Activated naive CD8-positive, alpha-beta T cell (primary cell): Measurements from ENCODE around the gene NUDT14.

ENCODE experiments used
- H3K27ac Mint-ChIP-seq: one replicate; pipeline ENCODE4 v1.8.0; 2021; ENCODE audit warnings: mixed read lengths
- H3K27me3 Mint-ChIP-seq: one replicate; pipeline ENCODE4 v1.8.0; 2021; ENCODE audit warnings: mixed read lengths
- H3K36me3 Mint-ChIP-seq: one replicate; pipeline ENCODE4 v1.8.0; 2021; ENCODE audit warnings: mixed read lengths
- H3K4me1 Mint-ChIP-seq: one replicate; pipeline ENCODE4 v1.8.0; 2021; ENCODE audit warnings: low read depth, mixed read lengths
- H3K4me3 Mint-ChIP-seq: one replicate; pipeline ENCODE4 v1.8.0; 2021; ENCODE audit warnings: mild to moderate bottlenecking, mixed read lengths
- H3K9me3 Mint-ChIP-seq: one replicate; pipeline ENCODE4 v1.8.0; 2021; ENCODE audit warnings: low read depth, mixed read lengths

Gene NUDT14

DNA sequence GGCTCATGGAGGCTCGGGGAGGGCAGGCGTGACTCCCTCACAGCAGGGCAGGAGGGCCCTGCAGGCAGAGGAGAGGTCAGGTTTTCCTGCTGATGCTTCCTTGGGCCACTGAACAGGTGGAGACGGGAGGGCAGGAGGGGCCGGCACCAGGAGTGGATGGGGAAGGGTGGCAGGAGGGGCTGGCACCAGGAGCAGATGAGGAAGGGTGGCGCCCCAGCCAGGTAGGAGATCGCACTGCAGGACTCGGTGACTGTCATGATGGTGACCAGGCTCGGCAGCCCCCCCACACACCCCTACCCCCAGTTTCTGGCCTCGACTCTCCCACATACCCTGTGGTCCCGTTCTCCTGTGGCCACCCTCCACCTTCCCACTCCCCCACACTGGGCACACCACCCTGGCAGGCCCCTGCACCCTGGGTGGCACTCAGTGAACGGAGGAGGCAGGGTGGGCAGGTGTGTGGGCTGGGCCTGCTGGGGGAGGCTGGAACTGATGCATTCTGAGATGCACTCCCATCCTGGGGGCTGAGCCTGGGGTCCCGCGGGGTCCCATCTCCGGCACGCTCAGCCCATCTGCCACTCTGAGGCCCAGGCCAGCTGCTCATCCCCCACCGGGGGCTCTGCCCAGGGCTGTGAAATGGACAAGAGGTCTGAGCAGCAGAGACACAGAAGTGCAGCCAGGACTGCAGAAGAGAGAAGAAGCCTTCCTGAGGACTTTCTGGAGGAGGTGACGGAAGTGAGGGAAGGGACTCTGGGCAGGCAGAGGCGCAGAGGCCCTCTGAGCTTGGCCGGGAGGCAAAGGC is 2.8 kb downstream of the NUDT14 start:
- Mint-ChIP-seq H3K9me3 (no peaks in the 10 kb centered on the region), H3K4me3 (peak overlapping the region; percentile 27), H3K27me3 (no peaks in the 10 kb centered on the region), H3K4me1 (peaks cover 16% of the 10 kb centered on the region), H3K27ac (no peak overlapping the region), H3K36me3 (no peaks in the 10 kb centered on the region)

DNA sequence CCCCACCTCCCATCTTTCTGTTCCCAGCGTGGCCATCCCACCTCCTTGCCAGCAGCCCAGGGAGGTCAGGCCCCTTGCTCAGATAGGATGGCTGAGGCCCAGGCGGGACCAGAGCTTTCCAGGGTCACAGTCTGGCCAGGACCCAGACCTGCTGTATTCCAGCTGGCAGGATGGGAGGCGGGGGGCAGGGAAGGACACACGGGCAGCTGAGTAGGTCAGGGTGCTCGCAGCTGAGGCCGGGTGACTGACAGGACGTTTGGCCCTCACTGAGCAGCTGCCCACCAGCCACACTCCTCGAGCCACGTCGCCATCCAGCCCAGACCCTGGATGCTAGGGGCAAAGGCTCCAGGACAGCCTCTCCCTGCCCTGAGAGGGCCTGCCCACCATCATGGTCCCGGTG is 4.0 kb downstream of the NUDT14 start:
- no peaks in the 10 kb centered on the region for H3K27me3 Mint-ChIP-seq
- H3K36me3 Mint-ChIP-seq = no peaks in the 10 kb centered on the region
- no peak overlapping the region for H3K4me3 Mint-ChIP-seq
- no peaks in the 10 kb centered on the region for H3K9me3 Mint-ChIP-seq
- no peak overlapping the region for H3K27ac Mint-ChIP-seq
- peaks cover 12% of the 10 kb centered on the region for H3K4me1 Mint-ChIP-seq

DNA sequence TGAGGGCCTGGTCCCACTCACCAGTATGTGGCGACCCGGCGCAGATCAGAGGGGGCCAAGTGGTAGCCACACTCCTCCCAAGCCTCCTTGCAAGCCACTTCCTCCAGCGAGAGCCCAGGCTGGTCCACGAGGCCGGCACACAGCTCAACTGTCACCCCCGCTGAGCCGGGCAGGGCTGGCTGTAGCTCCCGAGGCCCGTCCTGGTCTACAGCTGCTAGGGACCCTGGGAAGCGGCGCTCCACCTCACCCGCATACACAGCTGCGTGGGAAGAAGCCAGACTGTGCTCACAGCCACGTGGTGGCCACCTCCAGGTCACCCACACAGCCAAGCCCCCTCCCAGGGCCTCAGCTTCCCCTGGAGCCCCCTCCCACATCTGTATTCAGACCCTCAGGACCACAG is 4.6 kb downstream of the NUDT14 start:
- H3K4me1 Mint-ChIP-seq = peaks cover 11% of the 10 kb centered on the region
- no peak overlapping the region for H3K4me3 Mint-ChIP-seq
- no peaks in the 10 kb centered on the region for H3K27me3 Mint-ChIP-seq
- no peaks in the 10 kb centered on the region for H3K36me3 Mint-ChIP-seq
- H3K9me3 Mint-ChIP-seq = no peaks in the 10 kb centered on the region
- H3K27ac Mint-ChIP-seq = no peak overlapping the region

DNA sequence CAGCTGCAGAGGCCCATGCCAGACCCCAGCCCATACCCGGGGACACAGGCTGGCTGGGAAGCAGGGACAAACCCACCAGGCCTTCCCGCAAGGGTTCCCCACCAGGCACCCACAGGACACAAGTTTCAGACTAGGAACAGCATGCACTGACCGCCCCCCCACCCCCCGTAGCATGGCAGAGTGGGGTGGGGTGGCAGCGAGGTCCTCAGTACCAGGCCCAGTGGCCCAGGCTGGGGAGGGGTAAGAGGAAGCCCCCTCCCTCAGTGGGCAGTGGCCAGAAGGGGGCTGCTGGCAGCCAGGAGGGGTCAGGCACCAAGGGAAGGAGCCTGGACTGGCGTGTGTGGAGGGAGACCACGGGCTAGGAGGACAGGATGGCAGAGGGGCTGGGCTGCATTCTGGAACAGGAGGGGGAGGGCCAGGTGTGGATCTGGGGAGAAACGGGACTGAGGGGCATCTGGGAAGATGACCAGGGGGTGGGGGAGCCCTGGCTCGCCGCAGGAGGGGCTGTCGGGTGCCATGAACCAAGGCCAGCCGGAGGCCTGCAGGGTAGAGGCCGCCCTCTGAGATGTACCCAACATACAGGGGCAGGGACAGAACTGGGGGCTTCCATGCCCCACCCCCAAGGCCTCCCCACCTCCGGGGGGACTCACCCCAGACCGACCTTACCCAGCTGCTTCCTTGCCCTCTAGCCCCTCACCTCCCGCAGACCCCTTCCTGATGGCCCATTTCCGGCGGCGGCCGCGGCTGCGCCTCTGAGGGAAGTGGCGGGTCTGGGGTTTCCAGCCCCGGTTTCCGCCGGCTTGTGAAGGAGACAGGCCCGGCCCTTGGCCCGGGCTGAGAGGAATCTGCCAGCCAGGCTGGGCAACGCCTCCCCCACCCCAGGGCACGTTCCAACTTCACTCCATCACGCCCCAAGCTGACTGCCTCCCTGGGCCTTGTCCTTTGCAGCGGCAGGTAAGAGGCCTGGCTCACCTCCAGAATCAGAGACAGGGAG is 6.9 kb downstream of the NUDT14 start:
- Mint-ChIP-seq H3K36me3 (no peaks in the 10 kb centered on the region), H3K4me3 (peak overlapping the region; percentile 13), H3K4me1 (peaks cover 11% of the 10 kb centered on the region), H3K9me3 (no peaks in the 10 kb centered on the region), H3K27me3 (no peaks in the 10 kb centered on the region), H3K27ac (no peak overlapping the region)

DNA sequence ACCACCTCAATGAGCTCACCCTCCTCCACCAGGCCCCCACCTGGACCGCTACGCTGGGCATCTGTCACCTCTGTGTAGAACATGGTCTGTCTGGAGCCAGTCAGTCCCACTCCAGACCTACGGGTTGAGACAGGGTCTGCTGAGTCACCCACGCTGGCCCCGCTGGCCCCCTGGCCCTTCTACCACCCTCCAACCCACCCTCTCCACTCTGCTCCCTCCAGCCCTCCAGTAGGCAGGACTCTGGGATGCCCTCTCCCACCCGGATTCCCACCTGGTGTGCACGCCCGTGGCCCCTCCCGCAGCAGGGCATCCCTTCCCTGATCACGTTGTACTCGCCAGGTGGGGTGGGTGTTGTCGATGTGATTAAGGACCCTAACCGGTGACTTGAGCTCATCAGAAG is 8.0 kb downstream of the NUDT14 start:
- no peaks in the 10 kb centered on the region for H3K9me3 Mint-ChIP-seq
- H3K36me3 Mint-ChIP-seq = no peaks in the 10 kb centered on the region
- peaks cover 11% of the 10 kb centered on the region for H3K4me1 Mint-ChIP-seq
- H3K27me3 Mint-ChIP-seq = no peaks in the 10 kb centered on the region
- H3K27ac Mint-ChIP-seq = no peak overlapping the region
- H3K4me3 Mint-ChIP-seq = no peak overlapping the region

DNA sequence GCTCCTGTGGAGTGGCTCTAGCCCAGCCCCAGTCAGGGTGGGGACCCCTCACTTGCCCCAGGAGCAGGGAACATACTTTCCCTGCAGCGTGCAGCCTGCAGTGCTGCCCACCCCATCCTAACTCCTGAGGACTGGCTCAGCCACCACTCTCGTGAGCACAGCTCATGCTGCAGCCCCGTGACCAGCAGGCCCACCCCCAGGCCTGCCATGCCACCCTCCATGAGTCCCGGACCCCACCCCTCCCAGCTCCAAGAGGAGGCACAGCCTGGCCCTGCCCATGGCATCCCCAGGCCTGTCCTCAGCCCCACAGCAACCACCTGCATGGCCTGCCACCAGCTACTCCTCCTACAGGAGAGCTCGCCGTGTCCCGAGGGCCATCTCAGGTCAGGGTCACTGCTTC is 8.6 kb downstream of the NUDT14 start:
- no peaks in the 10 kb centered on the region for H3K27me3 Mint-ChIP-seq
- no peaks in the 10 kb centered on the region for H3K9me3 Mint-ChIP-seq
- H3K4me1 Mint-ChIP-seq = peaks cover 11% of the 10 kb centered on the region
- no peak overlapping the region for H3K4me3 Mint-ChIP-seq
- no peak overlapping the region for H3K27ac Mint-ChIP-seq
- H3K36me3 Mint-ChIP-seq = no peaks in the 10 kb centered on the region

DNA sequence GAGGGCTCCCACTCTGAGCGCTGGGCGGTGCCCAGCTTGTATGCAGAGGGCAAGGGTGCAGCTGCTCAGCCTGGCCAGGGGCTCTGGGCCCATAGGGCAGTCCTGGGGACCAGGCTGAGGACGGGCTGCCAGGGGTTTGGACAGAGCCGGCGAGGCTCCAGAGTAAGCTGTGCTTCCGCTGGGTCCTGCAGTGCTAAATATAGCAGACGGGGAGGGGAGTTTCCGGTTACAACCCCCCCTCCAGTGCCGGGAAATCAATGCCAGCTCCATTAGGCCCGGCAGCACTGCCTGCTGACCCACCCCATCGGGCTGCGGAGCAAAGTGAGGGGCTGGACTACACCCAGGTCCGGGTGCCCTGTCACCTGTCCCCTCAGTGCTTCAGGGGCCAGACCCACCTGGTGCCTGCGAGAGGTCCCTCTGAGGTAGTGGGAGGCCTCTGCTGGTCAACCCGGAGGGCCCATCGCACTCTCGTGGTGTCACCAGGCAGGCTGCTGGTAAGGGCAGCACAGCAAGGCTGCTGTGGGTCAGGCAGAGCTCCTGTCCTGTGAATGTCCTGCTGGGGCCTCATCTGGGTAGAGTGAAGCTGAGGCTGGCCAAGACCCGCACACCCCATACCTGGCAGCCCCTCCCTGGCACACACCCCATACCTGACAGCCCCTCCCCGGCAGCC is 10.0 kb downstream of the NUDT14 start:
- Mint-ChIP-seq H3K4me1 (peaks cover 14% of the 10 kb centered on the region), H3K9me3 (no peaks in the 10 kb centered on the region), H3K4me3 (no peak overlapping the region), H3K27ac (no peak overlapping the region), H3K27me3 (peaks cover 1% of the 10 kb centered on the region), H3K36me3 (no peaks in the 10 kb centered on the region)

DNA sequence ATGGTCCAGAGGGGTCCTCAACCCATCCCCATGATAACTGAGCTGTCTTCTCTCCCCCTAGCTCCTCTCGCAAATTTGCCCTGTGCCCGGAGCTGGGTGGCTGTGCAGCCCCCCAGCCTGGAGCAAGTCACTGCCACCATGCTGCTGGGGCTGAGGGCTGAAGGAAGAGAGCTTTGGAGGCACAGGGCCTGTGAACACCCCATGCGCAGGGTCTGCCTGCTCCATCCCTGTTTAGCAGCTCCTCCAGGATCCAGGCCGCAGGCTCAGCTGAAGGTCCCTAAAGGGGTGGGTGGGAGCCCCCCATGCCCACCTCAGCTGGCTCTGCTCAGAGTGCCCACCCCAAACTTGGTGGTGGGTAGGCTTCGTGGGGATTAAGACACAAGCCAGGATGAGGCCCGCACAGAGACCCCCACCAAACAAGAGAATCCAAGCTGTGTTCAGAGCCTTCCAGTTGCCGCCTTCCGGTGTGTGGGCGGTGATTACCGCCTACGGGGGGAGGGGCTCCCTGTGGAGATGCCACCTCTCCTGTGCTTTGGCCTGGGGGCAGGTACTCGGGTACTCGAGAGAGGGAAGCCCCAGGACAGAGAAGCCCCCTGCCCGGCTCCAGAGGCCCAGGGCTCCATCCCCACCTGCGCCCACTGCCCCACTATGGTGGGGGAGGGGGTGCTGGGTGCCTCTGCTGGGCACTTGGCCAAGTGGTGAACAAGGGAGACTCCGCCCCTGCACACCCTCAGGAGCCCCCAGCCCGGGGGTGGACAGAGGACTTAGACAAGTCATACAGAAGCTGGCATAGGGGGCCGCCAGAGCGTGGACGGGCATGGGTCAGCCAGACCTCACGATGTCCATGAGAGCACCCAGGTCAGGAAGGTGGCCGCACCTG is 11.1 kb downstream of the NUDT14 start:
- H3K36me3 Mint-ChIP-seq = no peaks in the 10 kb centered on the region
- peaks cover 1% of the 10 kb centered on the region for H3K27me3 Mint-ChIP-seq
- peak overlapping the region; percentile 78 for H3K4me3 Mint-ChIP-seq
- H3K9me3 Mint-ChIP-seq = no peaks in the 10 kb centered on the region
- no peak overlapping the region for H3K27ac Mint-ChIP-seq
- peaks cover 14% of the 10 kb centered on the region for H3K4me1 Mint-ChIP-seq

DNA sequence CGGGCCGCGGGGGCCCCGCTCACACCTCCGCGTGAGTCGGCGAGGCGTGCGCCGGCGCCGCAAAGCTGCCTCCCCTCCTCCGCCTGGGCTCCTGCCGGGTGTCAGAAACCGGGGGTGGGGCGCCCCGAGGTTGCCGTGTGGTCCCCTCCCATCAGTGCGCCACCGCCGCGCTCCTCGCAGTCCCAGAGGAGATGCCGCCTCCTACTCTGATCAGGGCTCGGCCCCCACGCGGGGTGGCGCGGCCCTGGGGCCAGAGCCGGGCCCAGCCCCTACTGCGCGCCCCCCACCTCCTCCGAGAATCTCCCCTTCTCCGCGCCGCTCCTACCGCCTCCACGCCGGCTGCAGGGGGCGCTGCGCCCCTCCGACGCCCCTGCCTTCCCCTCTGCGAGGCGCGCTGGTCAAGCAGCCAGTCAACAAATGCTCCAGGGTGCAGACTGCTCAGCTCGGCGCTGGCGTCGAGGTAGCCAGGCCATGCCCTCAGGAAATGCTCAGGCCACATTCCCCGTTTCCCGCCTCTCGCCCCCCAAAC is 12.1 kb downstream of the NUDT14 start:
- peaks cover 1% of the 10 kb centered on the region for H3K27me3 Mint-ChIP-seq
- no peak overlapping the region for H3K27ac Mint-ChIP-seq

DNA sequence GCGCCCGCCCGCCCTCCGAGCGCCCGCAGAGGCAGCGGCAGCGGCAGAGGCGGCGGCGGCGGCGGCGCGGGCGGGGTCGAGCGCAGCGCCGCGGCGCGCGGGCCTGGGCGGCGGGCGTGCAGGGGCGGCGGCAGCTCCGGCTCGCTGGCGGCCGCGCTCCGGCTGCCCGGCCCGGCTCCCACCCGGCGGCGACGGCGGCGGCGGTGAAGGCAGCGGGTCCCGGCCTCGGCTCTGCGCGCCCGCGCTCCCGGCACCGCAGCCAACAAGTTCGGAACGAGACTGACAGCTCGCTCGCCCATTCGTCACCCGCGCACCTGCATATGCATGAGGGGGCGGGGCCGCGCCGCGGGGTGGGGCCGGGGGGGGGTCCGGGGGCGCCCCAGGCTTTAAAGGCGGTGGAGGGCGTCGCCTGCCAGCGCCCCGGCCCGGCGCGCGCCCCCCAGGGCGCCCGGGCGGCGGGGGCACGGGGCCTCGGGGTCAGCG is 12.6 kb downstream of the NUDT14 start, which contains the start of gene JAG2:
JAG2 (minus strand) TSS at position 281 of the 483 bp plus-strand sequence. CDS start 356 bp downstream, outside the sequence.
- peaks cover 8% of the 10 kb centered on the region for H3K4me1 Mint-ChIP-seq
- no peaks in the 10 kb centered on the region for H3K9me3 Mint-ChIP-seq
- peak within 1 kb of the TSS; percentile 78 for H3K4me3 Mint-ChIP-seq
- H3K36me3 Mint-ChIP-seq = no peaks in the 10 kb centered on the region
- peaks cover 1% of the 10 kb centered on the region for H3K27me3 Mint-ChIP-seq
- H3K27ac Mint-ChIP-seq = no peak within 1 kb of the TSS

More for the DNA sequence above, 12.1 kb downstream of the NUDT14 start:
- Mint-ChIP-seq H3K9me3 (no peaks in the 10 kb centered on the region), H3K4me1 (peaks cover 8% of the 10 kb centered on the region), H3K4me3 (peak overlapping the region; percentile 69), H3K36me3 (no peaks in the 10 kb centered on the region)

DNA sequence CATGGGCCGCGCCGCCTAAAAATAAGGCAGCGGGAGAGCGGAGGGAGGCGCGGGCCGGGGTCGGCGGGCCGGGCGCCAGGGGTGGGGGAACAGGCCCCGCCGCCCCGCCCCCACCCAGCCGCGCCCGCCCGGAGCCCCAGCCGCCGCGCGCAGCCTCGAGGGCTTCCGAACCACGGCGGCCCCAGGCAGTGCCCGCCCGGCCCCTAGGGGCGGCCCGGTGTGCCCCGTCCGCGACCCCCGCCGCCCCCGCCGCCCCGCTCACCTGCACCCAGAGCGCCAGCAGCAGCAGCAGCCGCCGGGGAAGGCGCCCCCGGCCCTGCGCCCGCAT is 13.1 kb downstream of the NUDT14 start:
- Mint-ChIP-seq H3K9me3 (no peaks in the 10 kb centered on the region), H3K4me1 (peaks cover 8% of the 10 kb centered on the region), H3K4me3 (peak overlapping the region; percentile 66), H3K27ac (no peak overlapping the region), H3K36me3 (no peaks in the 10 kb centered on the region), H3K27me3 (peaks cover 1% of the 10 kb centered on the region)

DNA sequence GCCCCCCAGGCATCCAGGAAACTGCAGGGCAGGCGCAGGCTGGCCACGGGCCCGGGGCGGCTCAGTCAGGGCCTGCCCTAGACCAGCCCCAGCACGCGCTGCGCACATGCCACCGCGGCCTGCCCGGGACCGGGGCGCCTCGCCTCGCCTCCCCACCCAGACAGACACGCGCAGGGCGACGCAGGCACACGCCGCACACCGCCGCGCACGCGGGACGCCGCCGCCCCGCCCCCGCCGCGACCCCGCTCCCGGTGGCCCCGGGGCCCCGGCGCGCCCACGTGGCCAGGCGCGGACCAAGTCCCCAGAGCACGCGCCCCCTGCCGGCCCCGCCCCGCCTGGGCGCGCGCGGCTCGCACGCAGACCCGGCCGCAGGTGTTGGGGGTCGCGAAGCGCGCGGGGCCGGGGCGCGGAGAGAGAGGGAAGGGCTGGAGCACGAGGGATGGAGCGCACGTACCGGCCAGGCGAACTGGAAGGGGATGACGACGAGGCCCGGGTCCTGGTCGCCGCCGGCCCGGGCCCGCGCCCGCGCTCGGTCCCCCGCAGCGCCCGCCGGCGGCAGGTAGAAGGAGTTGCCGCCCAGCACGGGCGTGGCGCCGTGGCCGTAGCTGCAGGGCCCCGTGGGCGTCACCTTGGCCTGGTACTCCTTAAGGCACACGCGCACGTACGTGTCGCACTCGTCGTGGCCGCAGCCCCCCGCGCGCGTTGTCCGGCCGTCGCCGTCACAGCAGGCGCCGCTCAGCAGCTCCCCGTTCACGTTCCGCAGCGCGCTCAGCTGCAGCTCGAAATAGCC is 13.6 kb downstream of the NUDT14 start:
- H3K27ac Mint-ChIP-seq = no peak overlapping the region
- peaks cover 8% of the 10 kb centered on the region for H3K4me1 Mint-ChIP-seq
- H3K27me3 Mint-ChIP-seq = peaks cover 1% of the 10 kb centered on the region
- H3K36me3 Mint-ChIP-seq = no peaks in the 10 kb centered on the region
- H3K4me3 Mint-ChIP-seq = peak overlapping the region; percentile 66
- H3K9me3 Mint-ChIP-seq = no peaks in the 10 kb centered on the region

DNA sequence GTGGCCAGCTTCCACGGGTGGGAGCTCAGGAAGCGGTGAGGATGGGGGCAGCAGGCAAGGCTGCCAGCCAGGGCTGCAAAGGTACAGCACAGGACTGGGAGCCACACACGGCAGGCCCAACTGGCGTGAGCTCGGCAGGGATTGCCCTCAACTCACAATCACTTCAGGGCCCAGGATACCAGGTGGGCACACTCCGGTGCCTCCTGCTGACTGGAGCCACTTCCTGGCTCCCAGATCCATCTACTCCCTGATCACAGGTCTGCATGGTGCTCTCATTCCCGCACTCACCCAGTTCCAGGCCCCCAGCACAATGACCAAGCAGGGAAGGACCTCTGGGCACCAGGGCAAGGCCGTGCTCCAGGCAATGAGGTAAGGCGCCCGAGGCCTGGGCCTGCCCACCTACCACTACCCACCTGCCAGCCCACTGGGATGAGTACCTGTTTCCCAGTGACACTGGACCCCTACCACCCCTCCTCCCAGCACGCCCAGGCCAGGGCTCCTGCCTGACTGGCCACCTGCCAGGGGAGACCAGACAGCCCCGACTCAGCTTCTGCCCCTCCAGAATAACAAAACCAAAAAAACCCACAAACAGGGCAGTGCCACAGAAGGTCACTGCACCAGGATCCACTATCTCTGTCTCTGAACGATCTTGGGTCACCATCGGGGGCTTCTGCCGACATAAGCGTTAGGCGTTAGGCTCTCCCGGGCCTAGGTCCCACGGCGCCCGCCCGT is 14.4 kb downstream of the NUDT14 start:
- H3K27me3 Mint-ChIP-seq = peaks cover 1% of the 10 kb centered on the region
- peaks cover 6% of the 10 kb centered on the region for H3K4me1 Mint-ChIP-seq
- H3K9me3 Mint-ChIP-seq = no peaks in the 10 kb centered on the region
- H3K36me3 Mint-ChIP-seq = no peaks in the 10 kb centered on the region
- peak overlapping the region; percentile 40 for H3K4me3 Mint-ChIP-seq
- no peak overlapping the region for H3K27ac Mint-ChIP-seq
